Hepatocyte (in vitro differentiated cells): ENCODE data around the gene ZNF804B. TPM values are rescaled to one million over a fixed set of nuclear protein-coding genes. Genes with fewer than 3 reads are reported as not detected.

Source experiments
- DNase-seq: peaks from one replicate; pipeline ENCODE4 v3.0.0-alpha.2; 2016; ENCODE audit warnings: low spot score
- H2AFZ ChIP-seq: fragments of 200-600 bp; sonication (generic); 2 replicates; pipeline ENCODE4 v1.6.0; 2016; ENCODE audit warnings: antibody characterized with exemption, mild to moderate bottlenecking
- H3K27ac ChIP-seq: fragments of 200-600 bp; sonication (generic); 2 replicates; pipeline ENCODE4 v1.5.1; 2016; ENCODE audit warnings: mild to moderate bottlenecking
- H3K27me3 ChIP-seq: fragments of 200-600 bp; sonication (generic); 2 replicates; pipeline ENCODE4 v1.6.1; 2016
- H3K36me3 ChIP-seq: fragments of 200-600 bp; sonication (generic); replicated peaks from 2 replicates; pipeline ENCODE4 v1.5.1; 2016; ENCODE audit warnings: low read depth; ENCODE audit not compliant: insufficient read depth
- H3K4me1 ChIP-seq: fragments of 200-600 bp; sonication (generic); 2 replicates; pipeline ENCODE4 v1.5.1; 2016; ENCODE audit warnings: mild to moderate bottlenecking, moderate library complexity; ENCODE audit not compliant: insufficient read depth
- H3K4me2 ChIP-seq: fragments of 200-600 bp; sonication (generic); 2 replicates; pipeline ENCODE4 v1.6.0; 2016
- H3K4me3 ChIP-seq: fragments of 200-600 bp; sonication (generic); 2 replicates; pipeline ENCODE4 v1.5.1; 2016; ENCODE audit warnings: mild to moderate bottlenecking
- H3K79me2 ChIP-seq: fragments of 200-600 bp; sonication (generic); 2 replicates; pipeline ENCODE4 v1.6.0; 2017; ENCODE audit warnings: mild to moderate bottlenecking
- H3K9me2 ChIP-seq: fragments of 200-600 bp; sonication (generic); replicated peaks from 2 replicates; pipeline ENCODE4 v1.6.0; 2017; ENCODE audit warnings: mild to moderate bottlenecking; ENCODE audit not compliant: insufficient read depth
- H3K9me3 ChIP-seq: fragments of 200-600 bp; sonication (generic); 2 replicates; pipeline ENCODE4 v1.5.1; 2016; ENCODE audit warnings: low read depth, mild to moderate bottlenecking
- H4K20me1 ChIP-seq: fragments of 200-600 bp; sonication (generic); 2 replicates; pipeline ENCODE4 v1.6.0; 2016; ENCODE audit warnings: mild to moderate bottlenecking; ENCODE audit not compliant: insufficient read depth, poor library complexity, severe bottlenecking
- EZH2 ChIP-seq: fragments of 200-600 bp; sonication (generic); IDR thresholded peaks from 2 replicates; pipeline ENCODE4 v1.6.1; 2016; ENCODE audit warnings: antibody characterized with exemption, mild to moderate bottlenecking, borderline replicate concordance
- EZH2phosphoT487 ChIP-seq: fragments of 200-600 bp; sonication (generic); IDR thresholded peaks from one replicate; pipeline ENCODE4 v1.6.1; 2018; ENCODE audit warnings: antibody characterized with exemption, mild to moderate bottlenecking, low read depth, moderate library complexity; ENCODE audit not compliant: unreplicated experiment, severe bottlenecking
- WGBS: methylation state at CpG from one replicate; pipeline ENCODE4 v1.1.6; 2016; ENCODE audit warnings: low lambda C conversion rate; ENCODE audit errors: missing lambda C conversion rate; 5-methylcytosine and 5-hydroxymethylcytosine counted together
- polyA plus RNA-seq: library from polyadenylated mRNA; unstranded; fragments of >200 nt; fragmentation: Nextera tagmentation; extraction: Ambion mirVana; gene quantifications from 2 replicates; pipeline ENCODE4 v1.2.1, GENCODE V29; 2016
- total RNA-seq: library from RNA; depleted of rRNA; stranded (reverse); fragments of >200 nt; gene quantifications from 2 replicates; pipeline ENCODE4 v1.2.3, GENCODE V29; 2014
- TF ChIP-seq, protein P1 (sequence below): fragments of 200-600 bp; sonication (generic); IDR thresholded peaks from 2 replicates; pipeline ENCODE4 v1.5.1; 2016; ENCODE audit warnings: antibody characterized with exemption, mild to moderate bottlenecking; ENCODE audit not compliant: poor library complexity

Gene ZNF804B
- total and polyA plus RNA-seq, 2 experiments from 2014 or later = not detected

DNA sequence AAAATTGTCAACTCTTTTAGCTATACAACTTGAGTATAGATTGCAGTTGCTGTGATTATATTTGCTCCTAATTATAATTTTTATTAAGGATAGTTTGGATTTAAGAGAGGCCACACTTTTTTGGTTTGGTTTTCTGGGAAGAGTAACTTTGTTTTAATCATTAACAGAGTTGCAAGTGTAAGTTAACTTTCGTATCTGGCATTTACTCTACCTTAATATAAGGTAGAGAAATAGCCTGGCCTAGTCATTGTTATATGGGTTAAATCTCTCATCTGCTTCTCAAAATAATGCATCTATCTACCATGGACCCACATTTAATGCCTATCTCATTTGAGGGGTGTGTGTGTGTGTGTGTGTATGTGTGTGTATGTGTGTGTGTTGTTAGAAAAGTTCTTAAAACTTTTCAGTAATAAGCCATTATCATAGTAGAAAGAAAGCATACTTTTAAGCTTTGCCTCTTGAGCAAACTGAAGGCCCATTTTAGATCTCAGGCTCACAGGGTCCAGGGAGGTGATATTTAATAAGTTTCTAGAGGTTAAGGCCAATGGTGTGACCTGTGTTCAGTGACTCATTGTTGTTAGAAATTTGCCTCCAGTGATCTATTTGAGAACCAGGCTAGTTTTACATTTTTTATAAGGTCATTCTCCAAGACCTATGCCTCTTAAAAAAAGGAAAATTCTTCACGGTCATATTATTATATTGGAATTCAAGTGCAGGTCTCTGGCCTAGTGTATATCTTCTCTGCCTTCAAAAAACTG is 47.0 kb downstream of the ZNF804B start:
- Histone ChIP-seq H3K9me3 (no peaks in the 10 kb centered on the region), H3K27me3 (no peaks in the 10 kb centered on the region), H3K27ac (no peak overlapping the region), H3K36me3 (no peaks in the 10 kb centered on the region), H3K4me3 (no peak overlapping the region), H3K79me2 (no peaks in the 10 kb centered on the region), H3K9me2 (no peaks in the 10 kb centered on the region), H3K4me1 (no peaks in the 10 kb centered on the region), H3K4me2 (no peak overlapping the region), H2AFZ (no peak overlapping the region), H4K20me1 (no peaks in the 10 kb centered on the region)
- 63% methylated on average over 2 of the region's 2 CpGs for WGBS
- TF ChIP-seq, protein P1, sequence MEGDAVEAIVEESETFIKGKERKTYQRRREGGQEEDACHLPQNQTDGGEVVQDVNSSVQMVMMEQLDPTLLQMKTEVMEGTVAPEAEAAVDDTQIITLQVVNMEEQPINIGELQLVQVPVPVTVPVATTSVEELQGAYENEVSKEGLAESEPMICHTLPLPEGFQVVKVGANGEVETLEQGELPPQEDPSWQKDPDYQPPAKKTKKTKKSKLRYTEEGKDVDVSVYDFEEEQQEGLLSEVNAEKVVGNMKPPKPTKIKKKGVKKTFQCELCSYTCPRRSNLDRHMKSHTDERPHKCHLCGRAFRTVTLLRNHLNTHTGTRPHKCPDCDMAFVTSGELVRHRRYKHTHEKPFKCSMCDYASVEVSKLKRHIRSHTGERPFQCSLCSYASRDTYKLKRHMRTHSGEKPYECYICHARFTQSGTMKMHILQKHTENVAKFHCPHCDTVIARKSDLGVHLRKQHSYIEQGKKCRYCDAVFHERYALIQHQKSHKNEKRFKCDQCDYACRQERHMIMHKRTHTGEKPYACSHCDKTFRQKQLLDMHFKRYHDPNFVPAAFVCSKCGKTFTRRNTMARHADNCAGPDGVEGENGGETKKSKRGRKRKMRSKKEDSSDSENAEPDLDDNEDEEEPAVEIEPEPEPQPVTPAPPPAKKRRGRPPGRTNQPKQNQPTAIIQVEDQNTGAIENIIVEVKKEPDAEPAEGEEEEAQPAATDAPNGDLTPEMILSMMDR = no peak
- TF ChIP-seq EZH2 (no peak), EZH2phosphoT487 (no peak)
- DNase-seq = no peak

DNA sequence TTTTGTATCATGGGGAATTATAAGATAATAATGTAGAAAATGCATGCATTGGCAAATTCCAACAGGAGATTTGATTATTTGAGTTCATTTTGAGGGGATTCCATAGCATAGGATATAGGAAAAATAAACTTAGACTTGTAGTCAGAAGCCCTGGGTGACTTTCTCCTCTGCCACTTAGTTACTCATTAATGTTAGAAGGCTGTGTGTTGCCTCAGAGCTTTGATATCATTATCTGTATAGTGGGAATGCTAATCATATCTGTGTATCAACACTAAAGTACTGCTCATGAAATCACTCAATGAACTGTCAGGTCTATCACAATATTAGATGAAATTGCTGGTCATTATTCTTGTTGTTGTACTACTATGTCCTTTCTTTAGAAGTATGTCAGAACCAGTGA is 59.1 kb downstream of the ZNF804B start:
- Histone ChIP-seq H4K20me1 (no peaks in the 10 kb centered on the region), H3K9me3 (no peaks in the 10 kb centered on the region)
- TF ChIP-seq, protein P1 = no peak
- TF ChIP-seq EZH2 = no peak
- no peak for TF ChIP-seq EZH2phosphoT487

DNA sequence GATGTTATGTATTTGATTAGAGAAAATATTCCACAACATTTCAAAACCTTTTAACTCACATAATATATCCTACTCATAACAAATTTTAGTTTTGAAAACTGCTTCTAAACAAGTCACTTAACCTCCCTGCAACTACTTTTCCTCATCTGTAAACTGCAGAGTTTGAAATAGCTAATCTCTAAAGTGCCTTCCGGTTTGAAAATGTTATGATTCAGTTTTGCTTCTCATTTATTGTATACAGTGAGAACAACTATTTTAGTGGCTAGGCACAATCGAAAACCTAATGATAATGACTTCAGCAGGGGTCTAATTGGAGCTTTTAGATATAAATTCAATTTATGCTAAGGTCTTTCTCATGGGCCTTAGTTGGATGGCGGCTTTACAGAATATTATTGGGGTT is 66.7 kb downstream of the ZNF804B start:
- no peak overlapping the region for H2AFZ ChIP-seq
- H4K20me1 ChIP-seq = no peaks in the 10 kb centered on the region
- H3K4me2 ChIP-seq = no peak overlapping the region
- no peaks in the 10 kb centered on the region for H3K4me1 ChIP-seq
- DNase-seq = no peak
- no peak overlapping the region for H3K27ac ChIP-seq
- H3K27me3 ChIP-seq = no peaks in the 10 kb centered on the region
- no peaks in the 10 kb centered on the region for H3K9me2 ChIP-seq
- H3K4me3 ChIP-seq = no peak overlapping the region
- 85% methylated on average over 3 of the region's 3 CpGs for WGBS
- TF ChIP-seq EZH2 = no peak
- no peak for TF ChIP-seq EZH2phosphoT487
- TF ChIP-seq, protein P1 = no peak
- H3K9me3 ChIP-seq = no peaks in the 10 kb centered on the region
- H3K79me2 ChIP-seq = no peaks in the 10 kb centered on the region
- H3K36me3 ChIP-seq = no peaks in the 10 kb centered on the region

More for the DNA sequence above, 59.1 kb downstream of the ZNF804B start:
- no peak overlapping the region for H3K27ac ChIP-seq
- H3K79me2 ChIP-seq = no peaks in the 10 kb centered on the region
- H3K36me3 ChIP-seq = no peaks in the 10 kb centered on the region
- H3K4me1 ChIP-seq = peaks cover 3% of the 10 kb centered on the region
- no peak overlapping the region for H2AFZ ChIP-seq
- no peaks in the 10 kb centered on the region for H3K9me2 ChIP-seq
- DNase-seq = no peak
- no peak overlapping the region for H3K4me3 ChIP-seq
- H3K4me2 ChIP-seq = no peak overlapping the region
- H3K27me3 ChIP-seq = no peaks in the 10 kb centered on the region
